Muscle of leg (tissue), 11 donors: ENCODE data around the gene STIM1. TPM values are rescaled to one million over a fixed set of nuclear protein-coding genes. Genes with fewer than 3 reads are reported as not detected.
A peak's percentile ranks its signal among the peaks of the same experiment; 100 is the strongest.

ENCODE experiments used
- DNase-seq: peaks from one replicate; pipeline ENCODE4 v3.0.0; 2013
- H3K27ac ChIP-seq: one replicate; pipeline ENCODE4 v1.5.1; 2013; ENCODE audit warnings: mild to moderate bottlenecking, low read length, control low read depth
- H3K27me3 ChIP-seq: one replicate; pipeline ENCODE4 v1.6.1; 2013; ENCODE audit warnings: low read length; ENCODE audit not compliant: control insufficient read depth, insufficient read depth
- H3K36me3 ChIP-seq: one replicate; pipeline ENCODE4 v1.6.1; 2013; ENCODE audit warnings: low read length; ENCODE audit not compliant: control insufficient read depth, insufficient read depth
- H3K4me1 ChIP-seq: one replicate; pipeline ENCODE4 v1.6.1; 2013; ENCODE audit warnings: low read length; ENCODE audit not compliant: control insufficient read depth, insufficient read depth
- H3K4me3 ChIP-seq: one replicate; pipeline ENCODE4 v1.5.1; 2013; ENCODE audit warnings: low read length, control low read depth
- H3K9me3 ChIP-seq: replicated peaks from 2 replicates; pipeline ENCODE4 v1.6.1; 2013; ENCODE audit warnings: low read depth, low read length; ENCODE audit not compliant: control insufficient read depth
- WGBS: methylation state at CpG from one replicate; pipeline ENCODE4 v1.1.5; 2013; ENCODE audit warnings: missing lambda C conversion rate; ENCODE audit not compliant: insufficient coverage; 5-methylcytosine and 5-hydroxymethylcytosine counted together
- polyA plus RNA-seq, 8 donors: library from polyadenylated mRNA; unstranded; fragments of 120-200 nt; gene quantifications; one replicate each; pipeline versions ENCODE4 v1.2.1 to v1.2.3, GENCODE V29; 2013; ENCODE audit warnings: inconsistent platforms in 1 of 8, low replicate concordance in 1 of 8; ENCODE audit not compliant: insufficient read length in 8 of 8, insufficient read depth in 1 of 8
- total RNA-seq: library from RNA; stranded (reverse); fragments of 120-200 nt; gene quantifications from one replicate; pipeline ENCODE4 v1.2.4, GENCODE V29; 2013

STIM1 gene
- total and polyA plus RNA-seq, 9 donors: 40.7 to 108 (median 76.4) TPM

DNA sequence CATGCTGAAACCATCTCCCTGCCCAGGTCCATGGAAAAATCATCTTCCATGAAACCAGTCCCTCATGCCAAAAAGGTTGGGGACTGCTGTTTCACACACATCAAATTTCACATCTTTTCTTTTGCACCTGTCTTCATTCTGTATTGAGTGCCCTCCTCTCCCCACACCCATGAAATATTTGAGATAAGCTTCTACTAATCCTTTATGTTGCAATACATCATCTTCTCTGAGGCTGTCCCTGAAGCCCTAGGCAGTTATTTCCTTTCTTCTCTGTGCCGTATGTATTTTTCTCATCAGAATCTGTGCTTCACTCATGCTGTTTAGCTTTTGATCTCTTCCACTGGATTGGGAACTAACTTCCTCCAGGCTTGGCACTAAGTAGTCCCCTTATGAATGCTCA, 199.2 kb downstream of the STIM1 start:
- no peaks in the 10 kb centered on the region for H3K9me3 ChIP-seq
- no peak for DNase-seq
- WGBS: no CpG with 5 or more reads among the region's 1 CpG

GRCh38 chr11:4059424-4059823, 204.0 kb downstream of the STIM1 start:
- no peak overlapping the region for H3K27ac ChIP-seq
- H3K36me3 ChIP-seq: peaks cover 32% of the 10 kb centered on the region
- H3K4me1 ChIP-seq: peaks cover under 1% of the 10 kb centered on the region
- H3K4me3 ChIP-seq: no peak overlapping the region
- no peaks in the 10 kb centered on the region for H3K9me3 ChIP-seq
- no CpG with 5 or more reads among the region's 1 CpG for WGBS
- no peaks in the 10 kb centered on the region for H3K27me3 ChIP-seq
- no peak for DNase-seq

More for the DNA sequence above, 199.2 kb downstream of the STIM1 start:
- Histone ChIP-seq H3K27me3 (no peaks in the 10 kb centered on the region), H3K36me3 (peaks cover 19% of the 10 kb centered on the region), H3K4me3 (no peak overlapping the region), H3K4me1 (peaks cover 4% of the 10 kb centered on the region), H3K27ac (no peak overlapping the region)

DNA sequence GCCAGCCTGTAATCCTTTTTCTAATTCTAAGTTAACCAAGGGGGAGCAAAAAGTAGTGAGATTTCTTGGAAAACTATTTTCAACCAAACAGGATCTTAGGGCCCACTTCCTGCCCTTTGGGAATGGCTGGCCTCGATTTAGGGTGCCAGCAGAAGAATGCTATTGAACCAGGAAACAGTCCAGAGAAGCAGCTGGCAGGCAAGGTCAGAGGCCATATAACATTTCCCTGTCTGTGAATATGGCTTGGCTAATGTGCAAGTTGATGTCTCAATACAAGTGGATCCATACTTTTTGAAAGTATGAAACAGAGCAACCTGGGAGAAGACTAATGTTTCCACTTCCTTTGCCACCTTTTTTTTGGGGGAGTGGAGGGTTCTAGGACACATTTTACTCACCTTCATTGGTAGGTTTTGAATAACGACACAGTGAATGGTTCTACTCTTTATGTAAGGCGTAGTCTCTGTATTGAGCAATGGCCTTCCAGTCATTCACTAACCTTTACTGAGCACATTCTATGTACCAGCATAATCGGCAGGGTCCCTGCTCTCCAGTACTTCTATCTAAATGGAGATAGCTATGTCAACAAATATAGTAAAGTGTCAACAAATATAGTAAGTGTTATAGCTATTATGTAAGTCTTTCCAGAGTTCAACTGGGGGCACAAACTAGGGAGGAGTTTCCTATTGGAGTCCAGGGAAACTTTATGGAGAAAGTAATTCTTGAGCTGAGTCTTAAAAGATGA, 204.9 kb downstream of the STIM1 start:
- DNase-seq: no peak
- H3K27ac ChIP-seq: no peak overlapping the region
- H3K4me1 ChIP-seq: peaks cover 2% of the 10 kb centered on the region
- no peaks in the 10 kb centered on the region for H3K27me3 ChIP-seq
- H3K36me3 ChIP-seq: peaks cover 32% of the 10 kb centered on the region
- no peak overlapping the region for H3K4me3 ChIP-seq
- WGBS: no CpG with 5 or more reads among the region's 4 CpGs
- H3K9me3 ChIP-seq: no peaks in the 10 kb centered on the region

- Histone ChIP-seq H3K27ac (no peak overlapping the region), H3K9me3 (no peaks in the 10 kb centered on the region), H3K27me3 (no peaks in the 10 kb centered on the region), H3K4me1 (peaks cover 10% of the 10 kb centered on the region), H3K4me3 (no peak overlapping the region), H3K36me3 (peaks cover 25% of the 10 kb centered on the region)
- 57% methylated on average over 1 of the region's 1 CpG for WGBS
- DNase-seq: no peak
These were observed 206.2 kb downstream of the STIM1 start for GRCh38 chr11:4061700-4062099.

DNA sequence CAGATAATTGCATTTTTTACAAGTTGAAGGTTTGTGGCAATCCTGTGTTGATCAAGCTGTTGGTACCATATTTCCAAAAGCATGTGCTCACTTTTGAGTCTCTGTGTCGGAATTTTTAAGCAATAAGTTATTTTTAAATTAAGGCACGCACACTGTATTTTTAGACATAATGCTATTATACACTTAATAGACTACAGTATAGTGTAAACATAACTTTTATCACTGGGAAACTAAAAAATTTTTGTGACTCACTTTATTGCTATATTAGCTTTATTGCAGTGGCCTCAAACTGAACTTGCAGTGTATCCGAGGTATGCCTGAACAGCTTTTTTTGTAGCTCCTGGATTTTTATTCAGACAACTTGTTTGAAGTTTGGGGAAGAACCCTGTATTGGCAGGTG, 207.9 kb downstream of the STIM1 start:
- no peak overlapping the region for H3K27ac ChIP-seq
- no peak overlapping the region for H3K4me3 ChIP-seq
- H3K27me3 ChIP-seq: no peaks in the 10 kb centered on the region
- H3K9me3 ChIP-seq: no peaks in the 10 kb centered on the region
- H3K4me1 ChIP-seq: peaks cover 10% of the 10 kb centered on the region
- H3K36me3 ChIP-seq: peaks cover 20% of the 10 kb centered on the region
- no CpG with 5 or more reads among the region's 3 CpGs for WGBS
- no peak for DNase-seq

- Histone ChIP-seq H3K27ac (no peak overlapping the region), H3K9me3 (no peaks in the 10 kb centered on the region), H3K4me3 (no peak overlapping the region), H3K36me3 (peaks cover 16% of the 10 kb centered on the region), H3K27me3 (no peaks in the 10 kb centered on the region), H3K4me1 (peaks cover 12% of the 10 kb centered on the region)
- no CpG with 5 or more reads among the region's 1 CpG for WGBS
- no peak for DNase-seq
These were observed 209.0 kb downstream of the STIM1 start for GRCh38 chr11:4064278-4064955.

- no peaks in the 10 kb centered on the region for H3K9me3 ChIP-seq
- DNase-seq: no peak
- H3K36me3 ChIP-seq: peaks cover 14% of the 10 kb centered on the region
- H3K4me1 ChIP-seq: peaks cover 12% of the 10 kb centered on the region
- no peaks in the 10 kb centered on the region for H3K27me3 ChIP-seq
- WGBS: no CpG with 5 or more reads among the region's 1 CpG
- H3K4me3 ChIP-seq: no peak overlapping the region
- no peak overlapping the region for H3K27ac ChIP-seq
These were observed 209.6 kb downstream of the STIM1 start for GRCh38 chr11:4065086-4065485.

- Histone ChIP-seq H3K9me3 (no peaks in the 10 kb centered on the region), H3K27me3 (no peaks in the 10 kb centered on the region), H3K36me3 (peaks cover 9% of the 10 kb centered on the region), H3K27ac (no peak overlapping the region), H3K4me1 (peaks cover 12% of the 10 kb centered on the region), H3K4me3 (no peak overlapping the region)
- WGBS: no CpG with 5 or more reads among the region's 2 CpGs
- DNase-seq: peak; percentile 30
These were observed 210.3 kb downstream of the STIM1 start for GRCh38 chr11:4065601-4066377.

DNA sequence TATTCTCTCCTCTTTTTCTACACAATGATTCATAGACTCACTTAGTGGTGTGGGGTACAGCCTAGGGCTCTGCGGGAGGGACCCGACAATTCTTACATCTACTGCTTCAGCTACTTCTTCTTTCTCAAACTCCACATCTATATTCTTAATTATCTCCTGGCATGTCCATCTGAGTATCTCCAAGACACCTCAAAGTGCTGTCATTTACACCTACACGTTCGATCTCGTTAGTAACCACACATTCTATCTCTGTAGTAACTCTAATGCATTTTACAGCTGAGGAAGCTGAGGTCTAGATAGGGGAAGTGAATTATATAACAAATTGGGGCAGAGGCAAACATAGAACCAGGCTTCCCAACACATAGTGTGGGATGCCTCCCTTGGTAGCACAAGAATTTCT, 211.4 kb downstream of the STIM1 start:
- Histone ChIP-seq H3K27me3 (no peaks in the 10 kb centered on the region), H3K9me3 (no peaks in the 10 kb centered on the region), H3K27ac (no peak overlapping the region), H3K36me3 (peaks cover 4% of the 10 kb centered on the region), H3K4me1 (peaks cover 15% of the 10 kb centered on the region), H3K4me3 (no peak overlapping the region)
- no peak for DNase-seq
- WGBS: no CpG with 5 or more reads among the region's 5 CpGs

- no CpG with 5 or more reads among the region's 1 CpG for WGBS
- DNase-seq: no peak
- Histone ChIP-seq H3K36me3 (peaks cover 9% of the 10 kb centered on the region), H3K27me3 (no peaks in the 10 kb centered on the region), H3K9me3 (no peaks in the 10 kb centered on the region), H3K27ac (no peak overlapping the region), H3K4me1 (peaks cover 20% of the 10 kb centered on the region), H3K4me3 (no peak overlapping the region)
These were observed 213.5 kb downstream of the STIM1 start for GRCh38 chr11:4068962-4069361.
